WI38 (cell line): ENCODE measurements around the gene CHCHD10.

ENCODE experiments used
- H3K4me3 ChIP-seq: 2 replicates; pipeline ENCODE4 v1.5.1; 2011; ENCODE audit warnings: low read depth, mild to moderate bottlenecking, control low read depth, low read length
- CTCF ChIP-seq: IDR thresholded peaks from 2 replicates; pipeline ENCODE4 v1.5.1; 2012; ENCODE audit warnings: low read depth, mild to moderate bottlenecking, control low read depth, low read length

The CHCHD10 gene

GRCh38 chr22:23760056-23760455 lies 7.7 kb downstream of the CHCHD10 start:
- H3K4me3 ChIP-seq: no peak overlapping the region
- TF ChIP-seq CTCF: no peak

GRCh38 chr22:23759566-23759965 lies 8.2 kb downstream of the CHCHD10 start:
- no peak for TF ChIP-seq CTCF
- no peak overlapping the region for H3K4me3 ChIP-seq

- H3K4me3 ChIP-seq: no peak overlapping the region
- TF ChIP-seq CTCF: no peak
Measured at GRCh38 chr22:23756891-23757290, 10.9 kb downstream of the CHCHD10 start.

GRCh38 chr22:23755711-23756110 lies 12.1 kb downstream of the CHCHD10 start:
- no peak overlapping the region for H3K4me3 ChIP-seq
- TF ChIP-seq CTCF: no peak

GRCh38 chr22:23754980-23755636 lies 12.7 kb downstream of the CHCHD10 start:
- no peak for TF ChIP-seq CTCF
- H3K4me3 ChIP-seq: no peak overlapping the region

- no peak for TF ChIP-seq CTCF
- H3K4me3 ChIP-seq: no peak within 1 kb of the TSS
Measured at GRCh38 chr22:23754220-23754919, 13.4 kb downstream of the CHCHD10 start, which contains the start of gene VPREB3. TSS of gene VPREB3 (minus strand) at chr22:23754425. CDS start at chr22:23754363, 62 bp downstream.

GRCh38 chr22:23753385-23753784 lies 14.4 kb downstream of the CHCHD10 start:
- no peak overlapping the region for H3K4me3 ChIP-seq
- TF ChIP-seq CTCF: no peak
